ENCODE data around the gene SLFN12L.

DNA sequence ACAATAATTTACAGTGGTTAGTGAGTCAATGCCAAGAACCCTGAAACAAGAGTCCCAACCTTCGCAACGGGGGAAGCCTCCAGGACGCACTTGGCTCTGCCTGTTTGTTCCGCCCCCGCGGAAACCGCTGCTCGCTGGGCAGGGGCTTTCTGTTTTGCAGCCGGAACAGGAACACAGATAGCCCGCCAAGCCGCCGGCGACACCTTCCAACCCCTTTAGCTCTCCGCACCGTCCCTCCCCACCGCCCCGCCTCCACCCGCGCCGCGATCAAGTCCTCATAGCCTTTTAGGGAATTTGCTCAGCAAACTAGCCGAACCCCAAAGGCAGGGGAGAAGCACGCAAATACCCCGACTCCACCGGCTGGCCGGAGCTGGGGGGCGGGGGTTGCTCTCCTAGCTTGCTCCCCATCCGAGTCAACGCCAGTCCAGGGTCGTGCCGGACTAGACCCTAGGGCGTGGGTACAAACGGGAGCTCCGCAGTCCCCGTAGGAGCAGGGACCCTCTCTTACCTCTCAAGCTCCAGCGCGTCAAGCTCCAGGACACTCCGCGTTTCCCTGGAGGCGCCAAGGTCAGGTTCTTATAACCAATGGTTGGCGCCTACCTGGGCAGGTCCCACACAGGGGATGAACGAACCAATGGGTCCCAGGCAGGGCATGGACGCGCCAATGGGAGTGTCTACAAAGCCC, 89.1 kb downstream of the SLFN12L start, which contains the start of gene SLFN13:
- no peak for TF ChIP-seq EZH2 (IDR thresholded peaks at IDR 0.05; ENCODE audit: borderline replicate concordance, low read length)
- TF ChIP-seq, protein P1, sequence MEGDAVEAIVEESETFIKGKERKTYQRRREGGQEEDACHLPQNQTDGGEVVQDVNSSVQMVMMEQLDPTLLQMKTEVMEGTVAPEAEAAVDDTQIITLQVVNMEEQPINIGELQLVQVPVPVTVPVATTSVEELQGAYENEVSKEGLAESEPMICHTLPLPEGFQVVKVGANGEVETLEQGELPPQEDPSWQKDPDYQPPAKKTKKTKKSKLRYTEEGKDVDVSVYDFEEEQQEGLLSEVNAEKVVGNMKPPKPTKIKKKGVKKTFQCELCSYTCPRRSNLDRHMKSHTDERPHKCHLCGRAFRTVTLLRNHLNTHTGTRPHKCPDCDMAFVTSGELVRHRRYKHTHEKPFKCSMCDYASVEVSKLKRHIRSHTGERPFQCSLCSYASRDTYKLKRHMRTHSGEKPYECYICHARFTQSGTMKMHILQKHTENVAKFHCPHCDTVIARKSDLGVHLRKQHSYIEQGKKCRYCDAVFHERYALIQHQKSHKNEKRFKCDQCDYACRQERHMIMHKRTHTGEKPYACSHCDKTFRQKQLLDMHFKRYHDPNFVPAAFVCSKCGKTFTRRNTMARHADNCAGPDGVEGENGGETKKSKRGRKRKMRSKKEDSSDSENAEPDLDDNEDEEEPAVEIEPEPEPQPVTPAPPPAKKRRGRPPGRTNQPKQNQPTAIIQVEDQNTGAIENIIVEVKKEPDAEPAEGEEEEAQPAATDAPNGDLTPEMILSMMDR (IDR thresholded peaks at IDR 0.05; ENCODE audit: low read length) = no peak
